DMS79 (cell line): ENCODE results near the gene SPTBN5.

Experiments used
- DNase-seq: peaks from one replicate; lab custom pipeline; 2025; lab: John Stamatoyannopoulos, UW

Gene SPTBN5

GRCh38 chr15:41824062-41824745, 69.6 kb downstream of the SPTBN5 start:
- no peak for DNase-seq

- DNase-seq = no peak
Observed at GRCh38 chr15:41823502-41823901, 70.4 kb downstream of the SPTBN5 start.

- DNase-seq = no peak
Observed at GRCh38 chr15:41822957-41823356, 70.9 kb downstream of the SPTBN5 start.

GRCh38 chr15:41822471-41822870, 71.4 kb downstream of the SPTBN5 start:
- DNase-seq = no peak

- DNase-seq = no peak
Observed at GRCh38 chr15:41821831-41822230, 72.0 kb downstream of the SPTBN5 start.

GRCh38 chr15:41820791-41821423, 72.9 kb downstream of the SPTBN5 start:
- DNase-seq = no peak

GRCh38 chr15:41819455-41820050, 74.3 kb downstream of the SPTBN5 start:
- DNase-seq = no peak

GRCh38 chr15:41817781-41818180, 76.1 kb downstream of the SPTBN5 start:
- no peak for DNase-seq

GRCh38 chr15:41817327-41817726, 76.5 kb downstream of the SPTBN5 start:
- no peak for DNase-seq

- DNase-seq = no peak
Observed at GRCh38 chr15:41816788-41817187, 77.1 kb downstream of the SPTBN5 start.

- DNase-seq = no peak
Observed at GRCh38 chr15:41814534-41814933, 79.3 kb downstream of the SPTBN5 start.

- DNase-seq = no peak
Observed at GRCh38 chr15:41813426-41813825, 80.4 kb downstream of the SPTBN5 start.

GRCh38 chr15:41812820-41813375, 81.0 kb downstream of the SPTBN5 start:
- no peak for DNase-seq

- DNase-seq = no peak
Observed at GRCh38 chr15:41811432-41812195, 82.2 kb downstream of the SPTBN5 start.

GRCh38 chr15:41810651-41811431, 83.0 kb downstream of the SPTBN5 start:
- no peak for DNase-seq

- no peak for DNase-seq
Observed at GRCh38 chr15:41809526-41810220, 84.2 kb downstream of the SPTBN5 start.

- DNase-seq = no peak
Observed at GRCh38 chr15:41809121-41809520, 84.7 kb downstream of the SPTBN5 start.

- DNase-seq = peak; percentile 18
Observed at GRCh38 chr15:41806291-41807181, 87.3 kb downstream of the SPTBN5 start.

GRCh38 chr15:41805711-41806110, 88.1 kb downstream of the SPTBN5 start:
- no peak for DNase-seq
